ENCODE measurements around the gene MDFIC. TPM values are rescaled to one million over a fixed set of nuclear protein-coding genes. Genes with fewer than 3 reads are reported as not detected.
"Not testable (repeated sequence)": the region's sequence is repeated elsewhere in the genome, so short reads cannot be mapped to it uniquely, and the experiment has no call there.

The MDFIC gene
- total and polyA plus RNA-seq, 2 donors from 2014 or later, result 9.8 to 32.9 TPM

DNA sequence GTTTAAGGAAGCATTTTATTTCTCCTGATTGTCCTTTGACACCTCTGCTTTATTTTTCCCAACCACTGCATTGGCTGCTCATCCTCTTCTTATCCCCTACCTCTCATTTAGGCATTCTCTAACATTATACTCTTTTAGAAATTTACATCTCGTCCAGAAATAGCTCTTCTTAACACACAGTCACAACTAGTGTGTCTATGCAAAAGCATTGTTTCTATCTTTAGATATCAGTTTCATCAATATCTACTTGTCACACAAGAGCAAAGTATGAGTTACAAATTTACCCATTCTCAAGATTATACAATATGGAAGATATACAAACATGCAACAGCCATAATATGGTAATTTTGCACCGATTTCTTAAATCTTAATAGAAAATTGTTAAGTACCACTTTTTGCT, 35.7 kb upstream of the MDFIC start:
- DNase-seq (no peak), FAIRE-seq (no peak)
- Histone ChIP-seq H3K36me3 (ENCODE audit: control insufficient read depth in 2 of 3, insufficient read depth in 3 of 3, low read length in 3 of 3) (no peaks in the 10 kb centered on the region), H3K27me3 (ENCODE audit: control insufficient read depth, insufficient read depth, low read length) (no peaks in the 10 kb centered on the region), H3K4me3 (ENCODE audit: low read length in 3 of 3) (no peak overlapping the region), H3K4me1 (ENCODE audit: control insufficient read depth in 2 of 3, insufficient read depth in 2 of 3, low read depth in 1 of 3, low read length in 3 of 3) (no peaks in the 10 kb centered on the region), H3K9me3 (ENCODE audit: control insufficient read depth in 2 of 3, insufficient read depth in 1 of 3, low read length in 3 of 3) (no peaks in the 10 kb centered on the region), H3K9ac (ENCODE audit: low read length in 3 of 3) (no peak overlapping the region), H3K27ac (ENCODE audit: low read depth in 2 of 2, low read length in 2 of 2) (no peak overlapping the region)
- intact Hi-C loops (cut with DNase I), result no loop called here
- TF ChIP-seq, protein P1, sequence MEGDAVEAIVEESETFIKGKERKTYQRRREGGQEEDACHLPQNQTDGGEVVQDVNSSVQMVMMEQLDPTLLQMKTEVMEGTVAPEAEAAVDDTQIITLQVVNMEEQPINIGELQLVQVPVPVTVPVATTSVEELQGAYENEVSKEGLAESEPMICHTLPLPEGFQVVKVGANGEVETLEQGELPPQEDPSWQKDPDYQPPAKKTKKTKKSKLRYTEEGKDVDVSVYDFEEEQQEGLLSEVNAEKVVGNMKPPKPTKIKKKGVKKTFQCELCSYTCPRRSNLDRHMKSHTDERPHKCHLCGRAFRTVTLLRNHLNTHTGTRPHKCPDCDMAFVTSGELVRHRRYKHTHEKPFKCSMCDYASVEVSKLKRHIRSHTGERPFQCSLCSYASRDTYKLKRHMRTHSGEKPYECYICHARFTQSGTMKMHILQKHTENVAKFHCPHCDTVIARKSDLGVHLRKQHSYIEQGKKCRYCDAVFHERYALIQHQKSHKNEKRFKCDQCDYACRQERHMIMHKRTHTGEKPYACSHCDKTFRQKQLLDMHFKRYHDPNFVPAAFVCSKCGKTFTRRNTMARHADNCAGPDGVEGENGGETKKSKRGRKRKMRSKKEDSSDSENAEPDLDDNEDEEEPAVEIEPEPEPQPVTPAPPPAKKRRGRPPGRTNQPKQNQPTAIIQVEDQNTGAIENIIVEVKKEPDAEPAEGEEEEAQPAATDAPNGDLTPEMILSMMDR (IDR thresholded peaks at IDR 0.05; ENCODE audit: borderline replicate concordance, extremely low read depth, insufficient read depth), result no peak

DNA sequence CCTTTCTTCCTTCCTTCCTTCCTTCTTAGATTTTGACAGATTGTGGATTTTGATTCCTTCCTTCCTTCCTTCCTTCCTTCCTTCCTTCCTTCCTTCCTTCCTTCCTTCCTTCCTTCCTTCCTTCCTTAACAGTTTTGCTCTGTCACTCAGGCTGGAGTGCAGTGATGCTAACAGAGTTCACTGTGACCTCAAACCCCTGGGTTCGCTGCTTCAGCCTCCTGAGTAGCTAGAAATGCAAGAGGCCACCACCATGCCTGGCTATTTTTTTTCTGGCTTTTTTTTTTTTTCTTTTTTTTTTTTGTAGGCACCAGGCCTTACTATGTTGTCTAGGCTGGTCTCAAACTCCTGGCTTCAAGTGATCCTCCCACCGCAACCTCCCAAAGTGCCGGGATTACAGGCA, 32.8 kb upstream of the MDFIC start:
- H3K9ac ChIP-seq (ENCODE audit: low read length in 3 of 3); H3K36me3 ChIP-seq (ENCODE audit: control insufficient read depth in 2 of 3, insufficient read depth in 3 of 3, low read length in 3 of 3); H3K4me1 ChIP-seq (ENCODE audit: control insufficient read depth in 2 of 3, insufficient read depth in 2 of 3, low read depth in 1 of 3, low read length in 3 of 3); DNase-seq; FAIRE-seq; H3K9me3 ChIP-seq (ENCODE audit: control insufficient read depth in 2 of 3, insufficient read depth in 1 of 3, low read length in 3 of 3); intact Hi-C loops (cut with DNase I); H3K27ac ChIP-seq (ENCODE audit: low read depth in 2 of 2, low read length in 2 of 2); H3K27me3 ChIP-seq (ENCODE audit: control insufficient read depth, insufficient read depth, low read length); H3K4me3 ChIP-seq (ENCODE audit: low read length in 3 of 3): not testable (repeated sequence)

DNA sequence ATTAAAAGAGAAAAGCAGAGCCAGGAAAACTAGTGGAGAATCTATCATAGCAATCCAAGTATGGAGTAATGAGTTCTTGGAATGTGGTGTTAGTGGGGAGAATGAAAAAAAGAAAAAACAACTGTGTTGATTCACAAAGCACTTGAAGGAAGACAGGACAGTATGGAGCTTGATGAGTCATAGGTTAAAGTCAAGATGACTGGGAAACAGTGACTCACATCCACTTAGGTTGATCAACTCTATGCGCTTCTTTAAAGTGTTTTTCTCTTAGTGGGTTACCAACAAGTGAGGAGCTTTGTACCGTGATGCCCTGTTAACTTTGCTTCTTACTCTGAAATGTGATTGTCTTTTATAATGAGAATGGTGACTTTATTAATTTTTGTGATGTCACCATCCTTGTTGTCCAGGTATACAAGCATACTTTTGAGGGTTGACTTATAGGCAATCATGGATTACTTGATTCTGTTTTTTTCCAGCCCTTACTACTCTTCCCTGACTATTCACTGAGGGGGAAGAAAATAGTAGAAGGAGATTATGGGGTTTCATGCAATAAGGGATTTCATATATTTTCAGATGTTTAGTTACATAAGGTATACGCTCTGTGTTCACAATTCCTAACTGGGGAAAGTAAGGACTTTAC, 32.1 kb upstream of the MDFIC start:
- no peak overlapping the region for H3K27ac ChIP-seq (ENCODE audit: low read depth in 2 of 2, low read length in 2 of 2)
- FAIRE-seq (no peak), DNase-seq (no peak)
- no peaks in the 10 kb centered on the region for H3K36me3 ChIP-seq (ENCODE audit: control insufficient read depth in 2 of 3, insufficient read depth in 3 of 3, low read length in 3 of 3)
- no peaks in the 10 kb centered on the region for H3K9me3 ChIP-seq (ENCODE audit: control insufficient read depth in 2 of 3, insufficient read depth in 1 of 3, low read length in 3 of 3)
- H3K4me3 ChIP-seq (ENCODE audit: low read length in 3 of 3), result no peak overlapping the region
- intact Hi-C loops (cut with DNase I), result no loop called here
- no peaks in the 10 kb centered on the region for H3K4me1 ChIP-seq (ENCODE audit: control insufficient read depth in 2 of 3, insufficient read depth in 2 of 3, low read depth in 1 of 3, low read length in 3 of 3)
- no peaks in the 10 kb centered on the region for H3K27me3 ChIP-seq (ENCODE audit: control insufficient read depth, insufficient read depth, low read length)
- no peak overlapping the region for H3K9ac ChIP-seq (ENCODE audit: low read length in 3 of 3)
- TF ChIP-seq, protein P1 (IDR thresholded peaks at IDR 0.05; ENCODE audit: borderline replicate concordance, extremely low read depth, insufficient read depth), result no peak

DNA sequence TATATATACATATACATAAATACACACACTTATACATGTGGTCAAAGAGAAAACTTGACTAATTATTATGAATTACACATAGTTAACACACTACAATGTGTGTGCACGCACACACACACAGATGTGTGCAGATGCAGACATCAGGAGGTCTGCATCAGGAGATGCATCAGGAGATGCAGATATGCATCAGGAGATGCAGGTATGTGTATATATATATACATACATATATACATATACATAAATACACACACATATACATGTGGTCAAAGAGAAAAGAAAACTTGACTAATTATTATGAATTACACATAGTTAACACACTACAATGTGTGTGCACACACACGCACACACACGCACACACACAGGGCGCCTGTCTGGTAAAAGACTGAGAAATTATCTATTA, 31.3 kb upstream of the MDFIC start:
- Histone ChIP-seq H3K9me3 (ENCODE audit: control insufficient read depth in 2 of 3, insufficient read depth in 1 of 3, low read length in 3 of 3) (no peaks in the 10 kb centered on the region), H3K27ac (ENCODE audit: low read depth in 2 of 2, low read length in 2 of 2) (no peak overlapping the region), H3K27me3 (ENCODE audit: control insufficient read depth, insufficient read depth, low read length) (no peaks in the 10 kb centered on the region), H3K9ac (ENCODE audit: low read length in 3 of 3) (no peak overlapping the region), H3K4me1 (ENCODE audit: control insufficient read depth in 2 of 3, insufficient read depth in 2 of 3, low read depth in 1 of 3, low read length in 3 of 3) (no peaks in the 10 kb centered on the region), H3K4me3 (ENCODE audit: low read length in 3 of 3) (no peak overlapping the region), H3K36me3 (ENCODE audit: control insufficient read depth in 2 of 3, insufficient read depth in 3 of 3, low read length in 3 of 3) (no peaks in the 10 kb centered on the region)
- DNase-seq (no peak), FAIRE-seq (no peak)
- intact Hi-C loops (cut with DNase I), result no loop called here
- TF ChIP-seq, protein P1 (IDR thresholded peaks at IDR 0.05; ENCODE audit: borderline replicate concordance, extremely low read depth, insufficient read depth), result no peak
